OCI-LY7 (cell line): ENCODE results near the gene QKI.

Experiments
- EZH2phosphoT487 ChIP-seq: fragments of 200-600 bp; sonication (generic); IDR thresholded peaks from 2 replicates; pipeline ENCODE4 v1.6.1; 2018; ENCODE audit warnings: low read depth, borderline replicate concordance, mild to moderate bottlenecking, mixed run types, antibody characterized with exemption, low read length, moderate library complexity, mixed read lengths
- TF ChIP-seq, protein P1 (sequence below): fragments of 200-600 bp; sonication (generic); conservative IDR thresholded peaks from 2 replicates; pipeline ENCODE4 v1.5.1; 2014; ENCODE audit warnings: mild to moderate bottlenecking, antibody characterized with exemption, low read length, moderate library complexity, mixed read lengths

DNA sequence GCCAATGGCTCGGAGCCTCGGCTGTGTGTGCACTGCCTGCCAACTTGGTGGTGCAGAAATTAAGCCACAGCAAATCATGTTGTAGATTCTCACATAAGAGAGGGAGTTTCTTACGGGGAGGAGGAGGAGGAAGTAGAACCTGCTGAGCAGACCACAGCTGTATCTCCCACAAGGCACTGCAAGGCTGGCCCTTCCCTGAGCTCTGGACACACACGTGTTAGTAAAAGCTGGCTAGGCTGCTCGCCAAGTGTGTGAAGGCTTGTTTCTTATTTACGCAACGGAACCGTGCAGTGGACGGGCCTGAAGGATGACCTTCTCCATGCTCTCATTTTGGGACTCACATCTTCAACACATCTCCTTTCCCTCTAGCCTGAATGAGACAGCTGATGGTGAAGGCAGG, 15.7 kb upstream of the QKI start:
- TF ChIP-seq, protein P1, sequence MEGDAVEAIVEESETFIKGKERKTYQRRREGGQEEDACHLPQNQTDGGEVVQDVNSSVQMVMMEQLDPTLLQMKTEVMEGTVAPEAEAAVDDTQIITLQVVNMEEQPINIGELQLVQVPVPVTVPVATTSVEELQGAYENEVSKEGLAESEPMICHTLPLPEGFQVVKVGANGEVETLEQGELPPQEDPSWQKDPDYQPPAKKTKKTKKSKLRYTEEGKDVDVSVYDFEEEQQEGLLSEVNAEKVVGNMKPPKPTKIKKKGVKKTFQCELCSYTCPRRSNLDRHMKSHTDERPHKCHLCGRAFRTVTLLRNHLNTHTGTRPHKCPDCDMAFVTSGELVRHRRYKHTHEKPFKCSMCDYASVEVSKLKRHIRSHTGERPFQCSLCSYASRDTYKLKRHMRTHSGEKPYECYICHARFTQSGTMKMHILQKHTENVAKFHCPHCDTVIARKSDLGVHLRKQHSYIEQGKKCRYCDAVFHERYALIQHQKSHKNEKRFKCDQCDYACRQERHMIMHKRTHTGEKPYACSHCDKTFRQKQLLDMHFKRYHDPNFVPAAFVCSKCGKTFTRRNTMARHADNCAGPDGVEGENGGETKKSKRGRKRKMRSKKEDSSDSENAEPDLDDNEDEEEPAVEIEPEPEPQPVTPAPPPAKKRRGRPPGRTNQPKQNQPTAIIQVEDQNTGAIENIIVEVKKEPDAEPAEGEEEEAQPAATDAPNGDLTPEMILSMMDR: no peak
- no peak for TF ChIP-seq EZH2phosphoT487
